Eye (tissue), 1 donor: Measurements from ENCODE around the gene JAML.
"Not testable (repeated sequence)": the region's sequence is repeated elsewhere in the genome, so short reads cannot be mapped to it uniquely, and the experiment has no call there.

Experiments used
- DNase-seq: peaks from one replicate; pipeline ENCODE4 v3.0.0-alpha.2; 2015

Gene JAML

DNA sequence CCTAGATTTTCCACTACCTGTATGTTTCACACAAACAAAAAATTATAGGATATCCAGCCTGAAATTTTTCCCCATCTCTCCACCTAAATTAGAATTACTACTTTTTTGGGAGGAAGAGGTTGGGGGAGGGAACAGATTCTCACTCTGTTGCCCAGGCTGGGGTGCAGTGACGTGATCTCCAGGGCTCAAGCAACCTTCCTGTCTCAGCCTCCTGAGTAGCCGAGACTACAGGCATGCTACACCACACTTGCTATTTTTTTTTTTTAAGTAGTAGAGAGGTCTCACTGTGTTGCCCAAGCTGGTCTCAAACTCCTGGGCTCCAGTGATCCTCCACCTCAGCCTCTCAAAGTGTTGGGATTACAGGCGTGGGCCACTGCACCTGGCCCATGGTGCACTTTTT lies 9.5 kb downstream of the JAML start:
- DNase-seq = no peak

DNA sequence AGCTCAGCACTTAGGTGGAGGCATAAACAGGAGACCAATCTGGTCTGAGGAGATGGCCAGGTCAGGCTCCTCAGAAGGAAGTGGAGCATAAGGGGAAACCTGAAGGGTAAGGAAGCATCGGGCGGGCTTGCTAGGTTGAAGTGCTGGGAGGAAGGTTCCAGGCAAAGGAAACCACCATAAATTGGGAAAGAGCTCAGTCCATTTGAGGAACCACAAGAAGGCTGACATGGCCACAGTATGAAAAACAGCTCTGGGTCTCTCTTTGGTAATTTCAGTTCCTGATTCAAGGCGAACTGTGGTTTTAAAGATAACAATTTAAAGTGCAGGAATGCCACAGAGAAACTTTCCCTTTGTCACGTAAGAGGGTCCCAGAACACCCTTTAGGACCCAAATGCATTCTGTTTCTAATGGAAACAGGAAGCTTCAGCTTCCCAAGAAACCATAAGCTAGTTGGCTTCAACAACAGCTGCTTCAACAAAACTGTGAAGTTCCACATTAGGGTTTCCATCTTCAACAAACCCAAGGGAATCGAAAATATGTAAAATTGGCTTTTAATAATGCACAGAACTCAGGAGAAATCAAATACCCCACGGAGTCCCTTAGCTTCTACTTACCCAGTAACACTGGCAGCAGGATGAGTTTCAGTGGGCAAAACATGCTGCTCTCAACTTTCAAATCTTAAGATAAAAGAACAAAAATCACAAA lies 10.4 kb downstream of the JAML start:
- DNase-seq = no peak

DNA sequence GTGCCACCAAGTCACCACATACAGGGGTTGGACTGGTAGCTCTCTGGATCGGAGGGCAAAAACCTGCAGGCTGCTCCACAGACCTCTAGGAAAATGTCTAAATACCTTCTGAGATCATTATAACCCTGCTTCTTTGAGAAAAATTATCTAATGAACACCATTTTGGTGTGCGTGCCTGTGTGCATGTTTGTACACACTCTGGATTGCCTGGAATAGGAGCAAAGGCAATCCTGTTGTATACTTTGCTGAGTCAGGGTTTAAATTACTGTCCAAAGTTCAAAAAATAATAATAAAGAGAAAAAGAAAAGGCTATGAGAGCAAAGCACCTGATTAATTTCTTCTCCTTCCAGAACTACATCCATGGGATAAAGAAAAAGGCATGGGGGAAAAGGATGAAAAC lies 11.0 kb downstream of the JAML start:
- no peak for DNase-seq

DNA sequence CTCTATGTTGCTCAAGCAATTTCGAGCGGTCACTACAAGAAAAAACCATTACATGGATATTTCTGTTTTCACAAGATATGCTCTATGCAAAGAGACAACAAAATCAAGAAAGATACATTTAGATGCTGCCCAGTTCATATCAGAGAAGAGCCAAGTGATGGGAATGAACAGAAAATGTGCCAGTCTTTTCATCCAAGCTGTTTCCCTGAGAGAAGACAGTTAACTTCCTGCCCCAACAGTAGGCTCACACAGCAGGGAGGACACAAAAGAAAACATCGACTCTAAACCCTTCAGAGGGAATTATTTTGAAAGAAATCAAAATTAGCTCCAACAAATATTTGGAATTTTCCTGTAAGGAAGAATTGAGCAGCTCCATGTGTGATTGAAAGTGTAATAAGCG lies 11.6 kb downstream of the JAML start:
- DNase-seq = no peak

DNA sequence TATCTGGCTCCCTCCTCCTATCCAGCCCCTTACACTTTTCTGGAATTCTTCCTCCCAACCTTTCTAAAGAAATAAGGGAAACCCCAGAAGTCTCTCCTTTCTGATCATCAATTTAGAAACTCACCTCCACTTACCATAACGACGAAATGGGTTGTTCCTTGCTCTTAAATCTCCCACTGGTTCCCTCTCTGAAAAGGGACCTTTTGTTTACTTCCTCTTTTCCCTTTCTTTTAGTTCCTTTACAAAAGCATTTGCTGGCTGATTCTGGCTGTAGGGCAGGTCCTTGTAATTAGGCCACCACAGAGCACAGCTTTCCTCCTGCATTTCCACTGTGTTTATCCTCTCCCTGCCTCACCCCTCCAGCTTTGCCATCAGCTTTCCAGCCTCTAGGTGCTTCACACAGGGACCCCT lies 12.0 kb downstream of the JAML start:
- no peak for DNase-seq

DNA sequence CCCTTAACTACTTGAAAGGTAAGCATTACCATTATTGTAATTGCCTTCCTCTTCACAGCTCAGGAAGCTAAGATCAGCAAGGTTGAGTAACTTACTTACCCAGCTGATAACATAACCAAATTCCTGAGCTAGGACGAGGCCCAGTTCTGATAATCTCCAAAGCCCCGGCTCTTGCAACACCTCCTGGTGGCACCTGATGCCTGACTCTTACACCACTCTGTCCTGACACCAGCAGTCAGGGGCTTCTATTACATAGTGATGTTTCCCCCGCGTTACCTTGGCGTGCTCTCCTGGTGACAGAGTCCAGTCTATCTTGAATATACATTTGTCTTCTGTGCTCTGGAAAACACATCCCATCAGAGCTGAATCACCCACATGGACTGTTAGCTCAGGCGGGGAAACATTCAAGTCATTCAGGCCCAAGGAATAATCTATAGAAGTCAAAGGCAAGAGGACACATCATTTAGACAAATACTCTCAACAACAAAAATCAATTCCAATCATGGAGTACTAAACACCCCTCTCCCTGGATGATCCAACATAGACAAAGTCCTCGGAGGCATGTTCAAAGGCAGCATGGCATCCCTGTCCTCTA lies 12.6 kb downstream of the JAML start:
- DNase-seq = no peak

DNA sequence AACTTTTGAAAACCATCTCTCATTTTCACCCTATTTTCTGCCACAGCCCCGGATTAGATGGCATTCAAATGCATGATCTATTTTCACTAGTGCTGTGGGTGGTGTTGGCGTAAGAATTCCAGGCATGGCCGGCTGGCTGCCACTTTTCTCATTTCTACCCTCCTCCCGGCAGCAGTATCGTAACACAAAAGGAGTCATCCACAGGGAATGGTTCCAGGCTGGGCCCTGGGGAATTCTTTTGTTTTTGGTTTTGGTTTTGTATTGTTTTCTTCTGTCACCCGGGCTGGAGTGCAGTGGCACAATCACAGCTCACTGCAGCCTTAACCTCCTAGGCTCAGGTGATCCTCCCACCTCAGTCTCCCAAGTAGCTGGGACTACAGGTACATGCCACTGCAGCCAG lies 13.8 kb downstream of the JAML start:
- DNase-seq = no peak

DNA sequence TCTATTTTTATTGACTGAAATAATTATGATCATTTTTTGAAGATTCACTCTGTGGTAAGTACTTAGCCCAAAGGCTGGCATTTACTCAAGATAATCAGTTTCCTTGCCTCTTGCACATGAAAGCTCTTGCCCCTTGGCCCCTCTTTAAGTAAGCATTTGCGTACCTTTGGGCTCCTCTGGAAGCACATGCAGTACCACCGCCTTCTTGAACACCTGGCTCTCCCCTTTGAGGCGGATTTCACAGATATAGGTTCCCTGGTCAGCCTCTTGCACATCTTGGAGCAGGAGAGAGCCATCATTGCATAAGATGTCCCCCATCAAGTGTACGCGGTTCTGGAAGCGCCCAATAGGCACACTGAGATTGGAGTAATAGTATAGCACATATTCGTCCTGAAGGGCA lies 14.5 kb downstream of the JAML start:
- DNase-seq = no peak

DNA sequence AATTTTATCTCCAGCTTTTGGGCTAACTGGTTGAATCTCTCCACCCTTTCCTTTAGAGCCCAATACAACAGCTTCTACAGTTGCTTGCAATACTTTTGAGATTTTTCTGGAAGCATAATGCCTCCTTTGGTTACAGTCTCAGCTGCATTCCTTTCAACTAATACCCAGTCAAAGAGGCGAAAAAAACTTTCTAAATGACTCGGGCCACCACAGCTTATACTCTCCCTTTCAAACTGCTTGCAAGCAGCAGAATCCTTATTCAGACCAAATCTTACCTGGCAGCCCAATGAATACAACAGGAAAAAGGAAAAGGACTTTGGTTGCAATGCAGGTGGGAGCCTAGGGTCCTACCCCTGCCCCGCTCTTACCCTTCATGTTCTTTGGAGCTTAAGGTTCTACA lies 15.8 kb downstream of the JAML start:
- no peak for DNase-seq

DNA sequence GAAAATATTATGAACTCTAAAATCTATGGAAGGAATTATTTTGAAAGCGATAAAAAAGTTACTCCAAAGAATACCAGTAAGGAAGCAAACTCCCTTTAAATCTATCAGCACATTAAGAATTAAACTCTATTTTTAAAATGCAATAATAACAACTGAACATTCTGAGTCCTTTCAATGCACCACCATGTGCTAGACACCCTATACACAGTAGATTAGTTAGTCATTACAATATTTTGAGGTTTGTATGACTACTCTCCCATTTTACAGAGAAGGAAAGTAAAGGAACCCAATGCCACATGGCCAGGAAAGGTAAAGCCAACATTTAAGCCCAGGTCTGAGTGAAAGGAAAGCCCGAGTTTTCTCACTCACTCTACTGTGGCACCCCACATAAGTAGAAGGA lies 17.7 kb downstream of the JAML start:
- no peak for DNase-seq

DNA sequence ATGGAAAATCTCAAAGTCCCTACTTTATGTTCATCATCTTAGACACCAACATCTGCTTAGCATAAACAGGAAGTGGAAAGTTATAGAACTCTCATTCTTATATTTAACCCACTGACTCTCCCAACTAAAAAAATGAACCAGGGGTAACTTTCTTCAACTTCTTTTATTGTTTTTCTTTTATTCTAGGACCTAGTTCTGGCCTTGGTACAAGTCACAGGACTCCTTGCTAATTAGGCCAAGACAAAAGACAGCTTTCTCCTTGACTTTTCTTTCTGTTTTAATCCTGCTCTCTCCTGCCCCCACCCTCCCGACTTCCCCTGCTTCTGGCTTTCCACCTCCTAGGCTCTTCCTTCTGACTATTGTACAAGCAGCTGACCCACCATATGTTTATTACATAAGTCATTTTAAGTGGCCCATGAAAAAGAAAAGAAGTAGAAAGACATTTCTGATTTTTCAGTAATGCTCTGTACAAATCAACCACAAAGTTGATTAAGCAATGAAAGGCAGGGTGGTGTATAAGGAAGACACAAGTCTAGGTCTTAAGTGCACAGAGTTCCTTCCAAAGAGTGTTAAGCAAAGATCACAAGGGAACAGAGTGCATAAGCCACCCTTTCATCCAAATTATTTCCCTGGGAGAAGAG lies 18.3 kb downstream of the JAML start:
- no peak for DNase-seq

DNA sequence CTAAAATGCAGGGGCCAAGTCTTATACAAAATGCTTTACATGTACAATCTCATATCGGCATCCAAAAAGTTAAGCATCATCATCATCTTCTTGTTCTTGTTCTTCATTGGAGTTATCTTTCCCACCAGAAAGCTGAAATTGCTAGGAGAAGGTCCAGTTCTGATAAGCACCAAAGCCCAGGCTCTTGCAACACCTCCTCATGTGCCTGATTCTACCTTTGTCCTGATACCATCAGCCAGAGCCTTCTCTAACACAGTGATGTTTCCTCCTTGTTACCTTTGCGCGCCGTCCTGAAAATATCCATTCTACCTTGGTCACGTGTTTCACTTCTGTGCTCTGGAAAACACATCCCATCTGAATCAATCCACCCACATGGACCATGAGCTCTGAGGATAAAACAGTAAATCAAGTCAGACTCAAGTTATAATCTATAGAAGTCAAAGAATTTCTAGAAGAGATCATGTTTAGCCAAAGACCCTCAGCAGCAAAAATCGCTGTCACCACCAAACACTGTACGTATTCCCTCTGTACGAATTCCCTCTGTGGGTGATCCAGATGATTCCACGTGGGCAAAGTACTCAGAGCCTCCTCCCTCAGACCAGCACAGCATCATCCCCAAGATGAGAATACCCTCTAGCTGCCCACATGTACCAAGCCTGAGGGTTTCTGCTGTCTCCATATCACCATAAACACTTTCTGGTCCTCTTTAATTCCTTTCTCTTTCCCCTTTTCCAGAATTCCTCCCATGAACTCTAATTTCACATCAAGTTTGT lies 19.0 kb downstream of the JAML start:
- no peak for DNase-seq

DNA sequence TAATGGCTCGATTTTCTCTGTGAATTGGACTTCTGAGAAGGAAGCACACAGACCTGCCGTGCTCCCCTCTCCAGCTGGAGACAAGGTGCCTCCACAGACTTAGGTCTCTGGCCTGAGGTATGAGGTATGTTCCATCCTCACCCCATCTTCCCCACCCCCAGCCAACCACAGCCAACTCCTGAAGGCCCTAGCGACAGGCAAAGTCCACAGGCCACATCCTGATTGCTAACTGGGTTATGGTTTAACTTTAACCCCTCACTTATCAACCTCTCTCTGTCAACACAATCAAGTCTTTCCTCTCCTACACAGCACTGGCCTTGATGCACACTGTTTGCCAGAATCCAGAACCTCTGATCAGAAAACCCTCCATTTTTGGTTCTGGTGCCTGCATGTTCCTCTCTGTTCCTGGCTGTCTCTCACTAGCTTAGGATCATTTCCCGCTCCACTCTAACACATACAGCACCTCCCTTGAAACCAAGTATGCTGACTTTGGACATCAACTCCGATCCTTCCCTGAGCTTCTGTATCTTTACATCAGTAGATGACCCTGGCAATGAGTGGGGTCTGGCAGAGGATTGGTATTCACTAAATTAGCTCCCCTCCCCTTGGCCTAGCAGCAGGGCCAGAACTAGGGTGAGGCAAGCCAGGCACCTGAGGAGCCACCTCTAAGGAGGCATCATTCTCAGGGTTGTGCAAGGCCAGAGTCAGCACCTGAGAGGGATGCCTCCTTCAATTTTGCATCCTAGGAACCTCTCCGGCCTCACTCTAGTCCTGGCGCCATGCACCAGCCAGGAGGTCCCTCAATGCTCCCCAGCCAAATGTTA lies 22.0 kb downstream of the JAML start:
- DNase-seq = no peak

DNA sequence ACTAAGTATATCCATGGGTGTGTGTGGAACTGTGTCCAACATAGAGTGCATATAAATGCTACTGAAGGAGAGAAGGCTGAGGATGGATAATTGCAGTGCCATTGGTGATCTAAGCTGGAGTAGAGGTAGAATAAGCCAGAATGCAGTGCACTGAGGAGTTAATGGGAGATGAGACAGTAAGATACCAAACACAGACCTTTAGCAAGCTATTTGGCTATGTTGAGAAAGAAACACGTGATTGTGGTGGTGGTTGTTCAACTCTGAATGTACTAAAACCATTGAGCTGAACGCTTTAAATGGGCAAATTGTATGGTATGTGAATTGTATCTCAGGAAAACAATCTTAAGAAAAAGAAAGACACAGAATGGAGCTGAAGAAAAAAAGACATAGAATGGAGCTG lies 22.8 kb downstream of the JAML start:
- DNase-seq = no peak

DNA sequence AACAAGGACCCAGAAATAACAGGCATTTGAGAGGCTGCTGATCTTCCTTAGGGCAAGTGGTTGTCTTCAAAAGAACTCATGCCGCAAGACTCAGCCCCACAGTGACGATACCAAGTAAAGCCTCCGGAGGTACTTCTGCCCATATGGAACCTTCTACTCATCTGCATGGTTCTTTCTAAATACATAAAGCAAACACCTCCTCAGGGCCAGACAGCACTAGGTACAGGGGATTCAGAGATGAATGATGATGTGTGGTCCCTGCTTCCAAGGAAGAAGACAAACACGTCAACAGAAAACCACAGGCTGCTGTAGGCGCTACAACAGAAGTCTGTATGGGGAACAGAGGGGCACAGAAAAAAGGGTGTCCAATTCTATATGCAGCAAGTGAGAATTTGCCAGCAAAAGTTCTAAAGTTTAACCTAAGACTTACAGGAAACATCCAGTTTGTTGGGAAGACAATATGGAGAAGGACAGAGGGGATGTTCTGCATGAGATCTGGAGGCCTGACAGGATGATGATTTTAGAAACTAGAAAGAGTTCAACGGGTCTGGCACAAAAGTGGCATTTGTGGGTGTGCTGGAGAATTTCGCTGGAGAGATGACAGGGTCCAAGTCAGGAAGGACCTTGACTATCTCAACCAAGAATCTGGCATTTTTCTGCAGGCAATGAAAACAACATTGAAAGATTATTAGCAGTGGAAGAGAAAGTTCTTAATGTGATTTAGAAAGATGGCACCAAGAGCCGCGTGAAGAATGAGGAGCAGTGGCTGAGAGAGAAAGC lies 23.7 kb downstream of the JAML start:
- no peak for DNase-seq

DNA sequence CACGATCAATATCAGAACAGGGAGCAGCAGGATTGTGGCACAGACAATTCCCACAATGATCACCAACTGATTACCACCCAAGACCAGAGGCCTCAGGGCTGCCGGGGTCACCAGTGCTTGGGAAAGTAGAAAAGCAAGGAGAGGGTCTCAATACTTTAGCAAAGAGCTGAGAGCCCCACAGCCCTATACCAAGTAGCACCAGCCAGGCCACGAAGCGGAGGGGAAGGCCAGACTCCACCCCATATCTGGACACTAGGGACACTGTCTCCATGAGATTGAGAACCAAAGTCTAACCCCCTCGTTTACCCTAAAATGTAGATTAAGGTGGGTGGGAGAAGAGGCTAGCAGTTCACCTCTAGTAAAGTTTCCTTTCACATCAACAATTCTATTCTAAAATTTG lies 24.3 kb downstream of the JAML start:
- DNase-seq = no peak

DNA sequence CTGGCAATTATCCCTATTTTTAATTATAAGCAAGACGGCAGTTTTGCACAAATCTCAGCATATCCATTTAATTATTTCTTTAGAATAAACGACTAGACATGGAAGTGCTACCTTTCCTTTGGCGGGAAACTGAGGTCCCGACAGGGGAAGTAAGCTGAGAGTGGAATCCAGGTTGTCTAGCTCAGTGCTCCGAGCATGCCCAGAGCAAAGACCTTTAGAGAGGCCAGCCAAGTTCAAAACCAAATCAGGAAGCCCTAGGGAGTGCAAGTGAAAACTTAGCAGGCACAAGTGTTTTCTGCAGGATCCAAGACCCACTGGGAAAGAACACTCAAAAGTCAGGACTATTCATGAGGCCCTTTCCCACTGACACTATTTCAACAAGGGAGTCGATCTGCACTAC lies 25.7 kb downstream of the JAML start:
- DNase-seq = no peak

DNA sequence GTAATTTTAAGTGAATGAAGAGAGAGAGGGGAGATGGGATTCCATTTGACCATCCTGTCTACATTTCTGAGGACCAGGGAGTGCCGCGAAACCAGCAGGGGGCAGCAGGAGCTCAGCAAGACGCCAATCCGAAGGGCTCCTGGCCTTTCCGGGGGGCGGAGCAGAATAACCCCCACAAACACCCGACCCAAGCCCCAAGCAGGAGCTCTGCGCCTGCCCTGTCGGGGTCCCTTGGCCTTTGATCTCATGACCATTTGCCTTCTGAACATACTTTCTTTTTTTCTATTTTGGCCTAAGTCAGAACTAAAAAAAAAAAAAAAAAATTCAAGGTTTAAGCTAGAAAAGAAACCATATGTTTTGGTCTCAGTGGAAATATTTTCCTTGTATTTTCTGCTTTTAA lies 26.4 kb downstream of the JAML start:
- peak; percentile 83 for DNase-seq

DNA sequence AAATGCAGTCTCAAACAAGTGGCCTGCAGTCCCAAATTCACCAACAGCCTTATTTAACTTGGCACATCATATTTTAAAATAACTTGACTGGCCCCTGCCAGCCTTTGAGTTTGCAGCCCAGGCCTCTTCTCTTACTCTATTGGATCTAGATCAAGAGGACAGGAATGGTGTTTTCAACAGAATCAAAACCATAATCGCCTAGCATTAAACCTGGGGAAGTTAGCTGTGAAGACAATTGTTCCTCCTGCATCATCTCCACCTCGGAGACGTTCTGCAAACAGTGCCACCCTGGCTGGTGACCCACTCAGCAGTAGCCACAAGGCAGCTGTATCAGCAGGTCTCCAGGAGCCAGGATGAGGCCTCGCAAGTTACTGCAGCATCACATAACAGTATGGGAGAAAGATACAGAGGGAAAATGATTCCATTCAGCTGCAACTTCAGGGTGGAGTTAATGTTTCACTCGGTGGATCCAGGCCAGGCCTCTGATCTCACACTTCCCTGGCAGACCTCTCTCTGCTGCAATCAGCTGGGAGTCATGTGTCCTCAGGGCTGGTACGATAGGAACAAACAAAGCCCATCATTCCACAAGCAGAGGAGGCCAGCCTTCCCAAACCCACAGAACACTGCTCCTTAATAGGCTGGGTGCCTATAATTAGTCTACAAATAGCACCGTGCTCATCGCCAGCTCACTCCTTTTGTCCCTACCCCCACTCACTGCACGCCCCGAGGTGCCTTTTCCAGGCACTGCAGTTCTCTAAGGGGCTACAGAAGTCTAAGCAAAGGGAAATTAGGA lies 29.8 kb downstream of the JAML start:
- peak; percentile 67 for DNase-seq

DNA sequence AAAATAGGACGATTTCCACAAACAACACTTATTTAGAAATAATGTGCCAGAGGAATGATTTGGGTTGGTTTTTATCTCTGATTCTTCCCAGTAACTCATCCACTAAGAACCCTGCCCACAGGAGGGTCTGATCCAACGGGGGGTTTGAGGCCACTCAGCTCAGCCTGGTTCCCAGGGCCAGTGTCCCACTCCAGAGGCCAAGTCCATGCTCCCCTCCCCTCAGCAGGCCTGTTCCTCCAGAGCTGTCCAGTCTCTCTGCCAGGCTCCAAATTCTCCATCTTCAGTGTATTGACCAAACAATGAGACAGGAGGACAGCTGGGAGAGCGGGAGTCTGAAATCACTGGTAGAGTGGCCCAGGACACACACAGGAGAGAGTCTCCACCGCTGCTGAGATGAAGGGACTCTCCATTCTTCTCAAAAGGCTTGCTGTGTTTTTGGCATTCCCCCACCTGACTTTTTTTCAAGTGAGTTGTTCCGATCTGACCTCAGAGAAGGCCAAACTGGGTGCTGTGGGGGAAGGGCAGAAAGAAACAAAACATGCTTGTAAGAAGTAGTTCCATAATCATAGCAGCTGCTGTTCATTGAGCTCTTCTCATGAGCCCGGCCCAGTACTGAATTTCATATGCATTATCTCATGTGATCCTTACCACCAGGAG lies 30.8 kb downstream of the JAML start:
- no peak for DNase-seq

DNA sequence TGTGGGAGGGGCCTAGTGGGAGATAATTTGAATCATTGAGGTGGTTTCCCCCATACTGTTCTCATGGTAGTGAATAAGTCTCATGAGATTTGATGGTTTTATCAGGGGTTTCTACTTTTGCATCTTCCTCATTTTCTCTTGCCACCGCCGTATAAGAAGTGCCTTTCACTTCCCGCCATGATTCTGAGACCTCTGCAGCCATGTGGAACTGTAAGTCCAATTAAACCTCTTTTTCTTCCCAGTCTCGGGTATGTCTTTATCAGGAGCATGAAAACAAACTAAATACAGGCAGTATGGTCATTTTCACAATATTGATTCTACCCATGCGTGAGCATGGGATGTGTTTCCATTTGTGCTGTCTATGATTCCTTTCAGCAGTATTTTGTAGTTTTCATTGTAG lies 32.0 kb downstream of the JAML start:
- not testable (repeated sequence) for DNase-seq
